Right ventricle myocardium inferior (tissue), 1 donor: ENCODE data around the gene ZC3H6. TPM values are rescaled to one million over a fixed set of nuclear protein-coding genes. Genes with fewer than 3 reads are reported as not detected.

Source experiments
- total RNA-seq: library from RNA; stranded (reverse); fragmentation: NEBNext Ultra II Directional; extraction: Animal tissue kit (Norgen Biotek cat#: 25700); gene quantifications from one replicate; pipeline ENCODE4 v1.2.1, GENCODE V29; 2021
- donor health status: DM: no; HTN: yes; CAD: no; lungs with severe emphysema.

Gene ZC3H6
- total RNA-seq, 1 donor from 2014 or later: 16.1 TPM

Other genes starting within 250 kb of the ZC3H6 start
- gene TMEM87B, start 220.3 kb upstream of the ZC3H6 start, total RNA-seq: 6.5 TPM
- 0.54 TPM for gene FBLN7, start 137.2 kb upstream of the ZC3H6 start, total RNA-seq
- gene ZC3H8, start 20.6 kb upstream of the ZC3H6 start, total RNA-seq: 10.6 TPM
- 4.8 TPM for gene RGPD8, start 158.0 kb downstream of the ZC3H6 start, total RNA-seq
- 52.0 TPM for gene TTL, start 206.6 kb downstream of the ZC3H6 start, total RNA-seq